ENCODE results near the gene SLC6A17. TPM values are rescaled to one million over a fixed set of nuclear protein-coding genes. Genes with fewer than 3 reads are reported as not detected.
A peak's percentile ranks its signal among the peaks of the same experiment; 100 is the strongest.

The SLC6A17 gene
- total and polyA plus RNA-seq, 9 of the 15 experiments (the other 6 are each of a cell fraction or from before 2014, with no cell fraction given): not detected

- POLR2A ChIA-PET: no interaction called here
Observed at GRCh38 chr1:110200190-110200589, 49.9 kb downstream of the SLC6A17 start.

GRCh38 chr1:110200666-110201065 lies 50.4 kb downstream of the SLC6A17 start:
- TF ChIP-seq LCOR (CRISPR knock-in tag; IDR thresholded peaks at IDR 0.05): no peak
- TF ChIP-seq NEUROD1 (IDR thresholded peaks at IDR 0.05; ENCODE audit: borderline replicate concordance, low read depth, low read length, partially characterized antibody): no peak
- no peak for TF ChIP-seq ZNF57 (CRISPR knock-in tag; IDR thresholded peaks at IDR 0.05)
- no peak for TF ChIP-seq E2F5 (CRISPR knock-in tag; IDR thresholded peaks at IDR 0.05)
- no peak for TF ChIP-seq PCBP2 (IDR thresholded peaks at IDR 0.05; ENCODE audit: low read depth, low read length, poor library complexity, severe bottlenecking)
- no peak for TF ChIP-seq ZNF696 (CRISPR knock-in tag; conservative IDR thresholded peaks at IDR 0.05)
- TF ChIP-seq ZNF79 (CRISPR knock-in tag; IDR thresholded peaks at IDR 0.05; ENCODE audit: low read depth): no peak
- no peak for TF ChIP-seq ESRRB (CRISPR knock-in tag; IDR thresholded peaks at IDR 0.05; ENCODE audit: borderline replicate concordance)
- no peak for TF ChIP-seq EWSR1 (IDR thresholded peaks at IDR 0.05; ENCODE audit: borderline replicate concordance, low read depth, partially characterized antibody)
- TF ChIP-seq ZBTB17 (CRISPR knock-in tag; IDR thresholded peaks at IDR 0.05): no peak
- no peak for TF ChIP-seq RBM39 (optimal IDR thresholded peaks at IDR 0.05; ENCODE audit: low read depth, low read length)
- no peak for TF ChIP-seq POLR2A (conservative IDR thresholded peaks at IDR 0.05)
- no peak for TF ChIP-seq HLTF (IDR thresholded peaks at IDR 0.05)
- Histone ChIP-seq H3K4me1 (replicated peaks in 1 of 2; ENCODE audit: control insufficient read depth in 2 of 2, insufficient read depth in 2 of 2, low read length in 2 of 2) (no peaks in the 10 kb centered on the region), H2AFZ (ENCODE audit: low read depth, low read length) (no peak overlapping the region), H3K4me2 (ENCODE audit: insufficient read depth, low read length) (no peak overlapping the region), H3K27me3 (ENCODE audit: control insufficient read depth in 2 of 2, insufficient read depth in 2 of 2, low read length in 2 of 2) (peaks cover 3 to 42% of the 10 kb centered on the region in 2 experiments; a peak in 3 of 5 replicates), H3K27ac (ENCODE audit: extremely low read depth, low read depth, low read length) (no peak overlapping the region), H3K4me3 (no peak overlapping the region), H3K36me3 (ENCODE audit: control insufficient read depth, insufficient read depth, low read length) (no peaks in the 10 kb centered on the region), H3K79me2 (ENCODE audit: control insufficient read depth, insufficient read depth, low read length) (no peaks in the 10 kb centered on the region), H3K9me1 (ENCODE audit: control insufficient read depth, insufficient read depth, low read length) (peaks cover 2% of the 10 kb centered on the region), H3K9me3 (replicated peaks; ENCODE audit: control insufficient read depth, insufficient read depth, low read depth, low read length) (no peaks in the 10 kb centered on the region), H4K20me1 (replicated peaks; ENCODE audit: control insufficient read depth, insufficient read depth, low read length) (0 out of 2 replicates have a peak, but pooled peaks cover 8% of the 10 kb centered on the region), H3K9ac (ENCODE audit: insufficient read depth in 1 of 2, low read depth in 2 of 2, low read length in 2 of 2) (no peak overlapping the region)
- ChIA-PET CTCF (ENCODE audit: low intra/inter-chr PET ratio) (interaction anchor here (0.8 to 3.7 kb wide), 2 partner anchors 259 to 295 kb away, joined by 4 to 45 read pairs; no protein-coding TSS in a partner anchor), POLR2A (interaction anchor here (0.6 to 1.1 kb wide), 5 partner anchors 16 to 301 kb away, joined by 3 to 8 read pairs (median 3); no protein-coding TSS in a partner anchor)
- 7% methylated on average over 14 of the region's 14 CpGs for WGBS (ENCODE audit: insufficient coverage, low coverage, missing lambda C conversion rate)
- intact Hi-C loops (cut with micrococcal nuclease) (no loop called here), in situ Hi-C loops (cut with MboI) (loop anchor here (5.0 kb wide), 3 partner anchors 112 to 252 kb away; partner anchors contain the start of gene PROK1)
- BruUV-seq (replicated peaks): no TSS peak
- ATAC-seq (no peak), FAIRE-seq (no peak), DNase-seq (ENCODE audit: extremely low read depth in 1 of 4, low spot score in 3 of 4) (no peak)

More at GRCh38 chr1:110200190-110200589, 49.9 kb downstream of the SLC6A17 start:
- FAIRE-seq (no peak), DNase-seq (ENCODE audit: extremely low read depth in 1 of 4, low spot score in 3 of 4) (no peak), ATAC-seq (no peak)
- 0 out of 2 replicates have a peak, but pooled peaks cover 8% of the 10 kb centered on the region for H4K20me1 ChIP-seq (replicated peaks; ENCODE audit: control insufficient read depth, insufficient read depth, low read length)
- peaks cover 2% of the 10 kb centered on the region for H3K9me1 ChIP-seq (ENCODE audit: control insufficient read depth, insufficient read depth, low read length)
- BruUV-seq (replicated peaks): no TSS peak
- intact Hi-C loops (cut with micrococcal nuclease): no loop called here
- no peak overlapping the region for H3K27ac ChIP-seq (ENCODE audit: extremely low read depth, low read depth, low read length)
- H3K4me1 ChIP-seq (replicated peaks in 1 of 2; ENCODE audit: control insufficient read depth in 2 of 2, insufficient read depth in 2 of 2, low read length in 2 of 2): no peaks in the 10 kb centered on the region
- no peak overlapping the region for H3K4me2 ChIP-seq (ENCODE audit: insufficient read depth, low read length)
- 4% methylated on average over 2 of the region's 2 CpGs for WGBS (ENCODE audit: insufficient coverage, low coverage, missing lambda C conversion rate)
- H3K9ac ChIP-seq (ENCODE audit: insufficient read depth in 1 of 2, low read depth in 2 of 2, low read length in 2 of 2): no peak overlapping the region
- in situ Hi-C loops (cut with MboI): loop anchor here (5.0 kb wide), 3 partner anchors 112 to 252 kb away; partner anchors contain the start of gene PROK1
- CTCF ChIA-PET (ENCODE audit: low intra/inter-chr PET ratio): interaction anchor here (0.8 kb wide), 1 partner anchor 260 kb away, joined by 4 read pairs; no protein-coding TSS in a partner anchor
- H2AFZ ChIP-seq (ENCODE audit: low read depth, low read length): no peak overlapping the region
- no peaks in the 10 kb centered on the region for H3K36me3 ChIP-seq (ENCODE audit: control insufficient read depth, insufficient read depth, low read length)
- H3K9me3 ChIP-seq (replicated peaks; ENCODE audit: control insufficient read depth, insufficient read depth, low read depth, low read length): no peaks in the 10 kb centered on the region
- peaks cover 3 to 46% of the 10 kb centered on the region in 2 experiments; a peak in 3 of 5 replicates for H3K27me3 ChIP-seq (ENCODE audit: control insufficient read depth in 2 of 2, insufficient read depth in 2 of 2, low read length in 2 of 2)
- no peak overlapping the region for H3K4me3 ChIP-seq
- no peak for TF ChIP-seq BACH1 (tag; IDR thresholded peaks at IDR 0.05)
- peak; percentile 51; the same call in 1 of the 2 replicates for TF ChIP-seq NFIX (CRISPR knock-in tag; IDR thresholded peaks at IDR 0.05; ENCODE audit: low read depth)
- peak; percentile 90 for TF ChIP-seq NFIC (IDR thresholded peaks at IDR 0.05)
- no peaks in the 10 kb centered on the region for H3K79me2 ChIP-seq (ENCODE audit: control insufficient read depth, insufficient read depth, low read length)

All from K562 (cell line).